Measurements from ENCODE around the gene MAPKAPK3.
"Not testable (repeated sequence)": the region's sequence is repeated elsewhere in the genome, so short reads cannot be mapped to it uniquely, and the experiment has no call there.

MAPKAPK3 gene

GRCh38 chr3:50658831-50659230 is 41.9 kb downstream of the MAPKAPK3 start:
- no peak for DNase-seq

GRCh38 chr3:50660386-50660785 is 43.4 kb downstream of the MAPKAPK3 start:
- no peak for DNase-seq

- DNase-seq, result no peak
These were observed 44.4 kb downstream of the MAPKAPK3 start for GRCh38 chr3:50661321-50661837.

- no peak for DNase-seq
These were observed 45.5 kb downstream of the MAPKAPK3 start for GRCh38 chr3:50662408-50662807.

GRCh38 chr3:50665081-50665840 is 48.3 kb downstream of the MAPKAPK3 start:
- no peak for DNase-seq

GRCh38 chr3:50665841-50666115 is 48.8 kb downstream of the MAPKAPK3 start:
- DNase-seq, result not testable (repeated sequence)

- no peak for DNase-seq
These were observed 49.9 kb downstream of the MAPKAPK3 start for GRCh38 chr3:50666837-50667236.

GRCh38 chr3:50671331-50671730 is 54.4 kb downstream of the MAPKAPK3 start:
- DNase-seq, result no peak

- DNase-seq, result no peak
These were observed 55.7 kb downstream of the MAPKAPK3 start for GRCh38 chr3:50672656-50673055.

- no peak for DNase-seq
These were observed 57.0 kb downstream of the MAPKAPK3 start for GRCh38 chr3:50673931-50674330.

GRCh38 chr3:50674349-50675178 is 57.6 kb downstream of the MAPKAPK3 start, which contains the start of gene DOCK3:
Gene DOCK3, plus strand, starts transcription at chr3:50674927. Its CDS starts 337 bp downstream, at chr3:50675264.
- DNase-seq, result no peak

GRCh38 chr3:50675179-50676030 is 58.5 kb downstream of the MAPKAPK3 start:
- DNase-seq, result no peak

- DNase-seq, result no peak
These were observed 59.2 kb downstream of the MAPKAPK3 start for GRCh38 chr3:50676031-50676705.

- DNase-seq, result no peak
These were observed 70.3 kb downstream of the MAPKAPK3 start for GRCh38 chr3:50687127-50687751.

GRCh38 chr3:50687916-50688315 is 71.0 kb downstream of the MAPKAPK3 start:
- no peak for DNase-seq

- DNase-seq, result not testable (repeated sequence)
These were observed 71.7 kb downstream of the MAPKAPK3 start for GRCh38 chr3:50688602-50689001.

- DNase-seq, result no peak
These were observed 72.6 kb downstream of the MAPKAPK3 start for GRCh38 chr3:50689558-50689957.

GRCh38 chr3:50695031-50695430 is 78.1 kb downstream of the MAPKAPK3 start:
- DNase-seq, result no peak

- no peak for DNase-seq
These were observed 79.3 kb downstream of the MAPKAPK3 start for GRCh38 chr3:50696276-50696675.

GRCh38 chr3:50698269-50698668 is 81.3 kb downstream of the MAPKAPK3 start:
- DNase-seq, result no peak
